OCI-LY7 (cell line): ENCODE data around the gene MCL1. TPM values are rescaled to one million over a fixed set of nuclear protein-coding genes. Genes with fewer than 3 reads are reported as not detected.

ENCODE experiments used
- Bru-seq: library from RNA; stranded (reverse); fragments of 400-500 nt; gene quantifications from one replicate; lab custom pipeline; 2021; lab: Mats Ljungman, UMichigan
- BruChase-seq, 2 experiments: library from RNA; stranded (reverse); fragments of 400-500 nt; gene quantifications; one replicate each; lab custom pipeline; 2021; lab: Mats Ljungman, UMichigan
- BruUV-seq: library from RNA; stranded (reverse); fragments of 400-500 nt; replicated peaks from 2 replicates; lab custom pipeline; 2021; lab: Mats Ljungman, UMichigan
- CTCF ChIA-PET: fragments of 300-600 bp; sonication (Branson Sonifier 250); formaldehyde crosslinking; loops from one replicate; lab custom pipeline; 2022; ENCODE audit warnings: antibody characterized with exemption; ENCODE audit not compliant: unreplicated experiment; lab: Charles Lee
- POLR2A ChIA-PET: fragments of 300-600 bp; sonication (Branson Sonifier 250); formaldehyde crosslinking; loops from one replicate; lab custom pipeline; 2022; ENCODE audit warnings: antibody characterized with exemption; lab: Charles Lee
- DNase-seq: peaks from one replicate; pipeline ENCODE4 v3.0.0-alpha.2; 2015; ENCODE audit warnings: low spot score
- H2AFZ ChIP-seq: fragments of 200-600 bp; sonication (generic), shearing (Covaris generic); 2 replicates; pipeline ENCODE4 v1.6.1; 2014; ENCODE audit warnings: mild to moderate bottlenecking, antibody characterized with exemption, low read length, moderate library complexity
- H3K27ac ChIP-seq: fragments of 200-600 bp; sonication (generic); 2 replicates; pipeline ENCODE4 v1.5.1; 2014; ENCODE audit warnings: mixed run types, low read depth, mild to moderate bottlenecking, moderate library complexity, low read length, inconsistent platforms; ENCODE audit not compliant: poor library complexity, severe bottlenecking
- H3K36me3 ChIP-seq: fragments of 200-600 bp; sonication (generic); 2 replicates; pipeline ENCODE4 v1.6.1; 2014; ENCODE audit warnings: mild to moderate bottlenecking, antibody characterized with exemption, low read length, moderate library complexity, mixed read lengths; ENCODE audit not compliant: insufficient read depth
- H3K4me1 ChIP-seq: fragments of 200-600 bp; sonication (generic); 2 replicates; pipeline ENCODE4 v1.5.1; 2014; ENCODE audit warnings: mild to moderate bottlenecking, low read length; ENCODE audit not compliant: insufficient read depth, poor library complexity, severe bottlenecking
- H3K4me2 ChIP-seq: fragments of 200-600 bp; sonication (generic); 2 replicates; pipeline ENCODE4 v1.6.1; 2014; ENCODE audit warnings: mild to moderate bottlenecking, low read length
- H3K4me3 ChIP-seq: fragments of 200-600 bp; sonication (generic); 2 replicates; pipeline ENCODE4 v1.5.1; 2014; ENCODE audit warnings: mild to moderate bottlenecking, low read depth, low read length; ENCODE audit not compliant: poor library complexity, severe bottlenecking
- H3K79me2 ChIP-seq: fragments of 200-600 bp; sonication (generic); 2 replicates; pipeline ENCODE4 v1.6.1; 2016; ENCODE audit warnings: low read depth, mild to moderate bottlenecking, low read length, moderate library complexity, mixed read lengths; ENCODE audit not compliant: insufficient read depth
- H3K9me2 ChIP-seq: fragments of 200-600 bp; sonication (generic); 2 replicates; pipeline ENCODE4 v1.6.1; 2016; ENCODE audit warnings: mild to moderate bottlenecking, low read length, mixed read lengths; ENCODE audit not compliant: insufficient read depth
- H3K9me3 ChIP-seq: fragments of 200-600 bp; sonication (generic); 2 replicates; pipeline ENCODE4 v1.6.1; 2014; ENCODE audit warnings: mild to moderate bottlenecking, mixed run types, low read length, mixed read lengths
- H4K20me1 ChIP-seq: fragments of 200-600 bp; sonication (generic); 2 replicates; pipeline ENCODE4 v1.6.1; 2014; ENCODE audit warnings: mild to moderate bottlenecking, antibody characterized with exemption, low read length, moderate library complexity, mixed read lengths; ENCODE audit not compliant: insufficient read depth
- CTCF ChIP-seq: fragments of 200-600 bp; sonication (generic); conservative IDR thresholded peaks from 2 replicates; pipeline ENCODE4 v1.5.1; 2014; ENCODE audit warnings: mild to moderate bottlenecking, antibody characterized with exemption, low read length, moderate library complexity, mixed read lengths
- EZH2phosphoT487 ChIP-seq: fragments of 200-600 bp; sonication (generic); IDR thresholded peaks from 2 replicates; pipeline ENCODE4 v1.6.1; 2018; ENCODE audit warnings: low read depth, borderline replicate concordance, mild to moderate bottlenecking, mixed run types, antibody characterized with exemption, low read length, moderate library complexity, mixed read lengths
- intact Hi-C: fragments of 100-400 bp; cut with micrococcal nuclease; formaldehyde crosslinking; loops from one replicate; pipeline ENCODE4 v1.10.0; 2022; ENCODE audit not compliant: unreplicated experiment
- long read RNA-seq: library from polyadenylated mRNA; stranded (forward); transcript quantifications from one replicate; pipeline ENCODE4 v2.0.0, GENCODE V29; 2022
- total RNA-seq, 2 experiments: library from RNA; depleted of rRNA in 1 of 2; stranded (reverse); fragments of >200 nt in 1 of 2; shearing (Covaris generic) in 1 of 2; gene quantifications; 2 replicates each; pipeline ENCODE4 v1.2.3, GENCODE V29; 2014 to 2022

The MCL1 gene
- total RNA-seq (2014; rRNA removed; shearing (Covaris generic)) (102 and 125 TPM in 2 replicates), total RNA-seq (2022) (144 and 157 TPM in 2 replicates), Bru-seq, nascent RNA (percentile 99 among the genes with signal in this experiment), BruChase-seq, experiment 1, labeled RNA remaining after a 6-hour chase (percentile 97 among the genes with signal in this experiment), BruChase-seq, experiment 2, labeled RNA remaining after a 2-hour chase (percentile 100 among the genes with signal in this experiment)
- long read RNA-seq, transcript MCL1-202 (3 exons, 3,932 nt), result major isoform, 63 of 88 reads
- long read RNA-seq, partial matches to known transcripts, result 0 of 88 reads
- long read RNA-seq, other reads (novel, unspliced or antisense), result 23 of 88 reads

DNA sequence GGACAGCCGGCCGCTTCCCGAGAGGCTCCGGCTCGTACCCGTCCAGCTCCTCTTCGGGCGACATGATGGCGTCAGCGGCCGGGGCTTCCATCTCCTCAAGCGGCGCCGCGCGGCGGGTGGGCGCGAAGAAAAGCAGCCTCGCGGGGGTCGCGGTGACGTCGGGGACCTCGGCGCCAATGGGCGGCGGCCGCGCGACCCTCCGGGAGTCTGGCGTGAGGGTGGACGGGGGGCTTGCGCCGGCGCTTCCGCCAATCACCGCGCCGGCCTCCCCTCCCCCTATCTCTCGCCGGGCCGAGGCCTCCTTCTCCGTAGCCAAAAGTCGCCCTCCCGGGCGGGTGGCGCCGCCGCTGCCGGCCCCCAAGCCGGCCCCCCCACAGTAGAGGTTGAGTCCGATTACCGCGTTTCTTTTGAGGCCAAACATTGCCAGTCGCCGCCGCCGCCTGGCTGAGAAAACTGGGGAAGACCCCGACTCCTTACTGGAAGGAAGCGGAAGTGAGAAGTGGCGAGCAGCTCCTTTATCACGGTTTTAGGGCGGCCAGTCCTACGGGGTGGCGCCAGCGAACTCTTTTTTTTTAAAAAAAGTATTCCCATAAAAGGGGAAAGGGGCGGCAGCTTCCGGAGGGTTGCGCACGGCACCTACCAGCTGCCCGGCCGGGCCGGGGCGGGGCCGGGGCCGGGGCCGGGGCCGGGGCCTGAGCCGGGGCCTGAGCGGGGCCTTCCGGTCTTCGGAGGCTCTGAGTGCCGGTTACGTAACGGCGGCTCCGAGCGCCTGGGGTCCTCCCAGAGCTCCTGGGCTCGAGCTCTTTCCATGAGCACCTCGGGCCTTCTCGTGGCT, at the start of gene MCL1:
Gene MCL1, minus strand, starts transcription at position 501 of the 835 bp plus-strand sequence. Its CDS starts 80 bp downstream, at position 421.
- Histone ChIP-seq H3K79me2 (peaks cover 60% of the 10 kb centered on the region), H4K20me1 (peaks cover 49% of the 10 kb centered on the region), H2AFZ (peak within 1 kb of the TSS; percentile 18; the same call in 1 of the 2 replicates), H3K4me2 (peak within 1 kb of the TSS; percentile 99), H3K9me3 (no peaks in the 10 kb centered on the region), H3K27ac (peak within 1 kb of the TSS; percentile 85), H3K9me2 (no peaks in the 10 kb centered on the region), H3K4me3 (peak within 1 kb of the TSS; percentile 99), H3K4me1 (peaks cover 43% of the 10 kb centered on the region), H3K36me3 (peaks cover 50% of the 10 kb centered on the region)
- DNase-seq, result peak; percentile 97
- ChIA-PET POLR2A (interaction anchor here (0.5 to 13.8 kb wide), 18 partner anchors 9 to 1350 kb away, joined by 3 to 260 read pairs (median 5); partner anchors contain the start of gene GOLPH3L), CTCF (interaction anchor here (0.5 to 2.5 kb wide), 4 partner anchors 11 to 506 kb away, joined by 3 to 13 read pairs (median 6); no protein-coding TSS in a partner anchor)
- intact Hi-C loops, result loop anchor here (1.0 kb wide), 1 partner anchor 16 kb away; no protein-coding TSS in a partner anchor
- no TSS peak for BruUV-seq
- TF ChIP-seq CTCF (peak; percentile 30; the same call in 1 of the 2 replicates), EZH2phosphoT487 (no peak)

DNA sequence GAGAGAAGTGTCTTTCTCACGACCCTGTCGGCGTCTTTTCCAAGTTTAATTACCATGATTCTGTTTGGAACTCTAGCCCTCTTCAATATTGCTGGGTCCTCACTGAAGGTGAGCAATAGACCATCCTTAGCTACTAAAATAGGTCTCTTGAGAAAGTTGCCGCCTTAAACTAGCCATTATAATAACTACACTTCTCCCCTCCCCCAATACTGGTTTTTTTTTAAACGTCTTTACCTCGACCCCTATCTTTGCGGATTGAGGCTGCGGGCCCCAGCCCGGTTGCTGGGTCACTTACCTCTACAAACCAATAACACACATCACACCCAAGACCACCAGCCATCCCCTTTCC, 49.3 kb upstream of the MCL1 start:
- Histone ChIP-seq H3K4me3 (peak overlapping the region; percentile 89), H2AFZ (peak overlapping the region; percentile 53; the same call in 1 of the 2 replicates), H3K4me2 (peak overlapping the region; percentile 88), H3K9me2 (no peaks in the 10 kb centered on the region), H3K9me3 (no peaks in the 10 kb centered on the region), H4K20me1 (0 out of 2 replicates have a peak, but pooled peaks cover 8% of the 10 kb centered on the region), H3K27ac (peak overlapping the region; percentile 79), H3K79me2 (peaks cover 37% of the 10 kb centered on the region), H3K36me3 (peaks cover 45% of the 10 kb centered on the region), H3K4me1 (peaks cover 26% of the 10 kb centered on the region)
- BruUV-seq, result TSS peak; percentile 59
- TF ChIP-seq EZH2phosphoT487 (no peak), CTCF (no peak)
- intact Hi-C loops, result loop anchor here (5.0 to 10.0 kb wide), 3 partner anchors 144 to 349 kb away; partner anchors contain the start of genes SETDB1 and TARS2
- CTCF ChIA-PET, result interaction anchor here (0.5 to 1.5 kb wide), 3 partner anchors 15 to 68 kb away, joined by 3 to 6 read pairs (median 3); no protein-coding TSS in a partner anchor
- POLR2A ChIA-PET, result interaction anchor here (0.6 to 2.7 kb wide), 6 partner anchors 14 to 146 kb away, joined by 3 to 8 read pairs (median 4); no protein-coding TSS in a partner anchor
- no peak for DNase-seq
